Peyer's patch (tissue), 4 donors: Measurements from ENCODE around the gene PYGO1. TPM values are rescaled to one million over a fixed set of nuclear protein-coding genes. Genes with fewer than 3 reads are reported as not detected.

Experiments
- DNase-seq, 3 donors: peaks; one replicate each; pipeline ENCODE4 v3.0.0-alpha.2; 2017 to 2019
- H3K27ac ChIP-seq, 4 donors: fragments of 200-600 bp; sonication (generic); one replicate each; pipeline ENCODE4 v1.5.1; 2016 to 2019
- H3K27me3 ChIP-seq, 2 donors: fragments of 200-600 bp; sonication (generic); one replicate each; pipeline ENCODE4 v1.5.1; 2019
- H3K36me3 ChIP-seq, 3 donors: fragments of 200-600 bp; sonication (generic); one replicate each; pipeline ENCODE4 v1.5.1; 2016 to 2019
- H3K4me1 ChIP-seq, 4 donors: fragments of 200-600 bp; sonication (generic); one replicate each; pipeline ENCODE4 v1.5.1; 2016 to 2019
- H3K4me3 ChIP-seq, 4 donors: fragments of 200-600 bp; sonication (generic); 1 replicate in 3 of 4; 2 replicates in 1 of 4; pipeline ENCODE4 v1.5.1; 2016 to 2019; ENCODE audit warnings: mild to moderate bottlenecking in 1 of 4
- H3K9me3 ChIP-seq, 4 donors: fragments of 200-600 bp; sonication (generic); one replicate each; pipeline ENCODE4 v1.5.1; 2016 to 2019; ENCODE audit warnings: mild to moderate bottlenecking in 1 of 4
- POLR2A ChIP-seq, 2 donors: fragments of 450-650 bp; IDR thresholded peaks; one replicate each; pipeline ENCODE4 v1.5.1; 2017; ENCODE audit warnings: antibody characterized with exemption in 2 of 2, mild to moderate bottlenecking in 2 of 2, moderate library complexity in 2 of 2
- total RNA-seq, 4 donors: library from RNA; depleted of rRNA; stranded (reverse); fragments of >200 nt; gene quantifications; one replicate each; pipeline ENCODE4 v1.1.0, GENCODE V29; 2016
- TF ChIP-seq, protein P1 (sequence below), 6 experiments: fragments of 450-650 bp in 4 of 6; fragments of 200-600 bp in 2 of 6; sonication (generic) in 1 of 6; IDR thresholded peaks; one replicate each; pipeline ENCODE4 v1.5.1; 2017 to 2019; ENCODE audit warnings: antibody characterized with exemption in 6 of 6, mild to moderate bottlenecking in 3 of 6, moderate library complexity in 1 of 6

The PYGO1 gene
- 1 to 10 TPM in 1 of 4 donors, under 1 TPM in 3; 0.35 to 2.5 (median 0.76) TPM for total RNA-seq

- peaks cover 0 to 6% of the 10 kb centered on the region in 2 donors for H3K27me3 ChIP-seq
- no peaks in the 10 kb centered on the region for H3K36me3 ChIP-seq
- H3K4me3 ChIP-seq: peak within 1 kb of the TSS; percentile 38 to 62 (median 50)
- TF ChIP-seq, protein P1, sequence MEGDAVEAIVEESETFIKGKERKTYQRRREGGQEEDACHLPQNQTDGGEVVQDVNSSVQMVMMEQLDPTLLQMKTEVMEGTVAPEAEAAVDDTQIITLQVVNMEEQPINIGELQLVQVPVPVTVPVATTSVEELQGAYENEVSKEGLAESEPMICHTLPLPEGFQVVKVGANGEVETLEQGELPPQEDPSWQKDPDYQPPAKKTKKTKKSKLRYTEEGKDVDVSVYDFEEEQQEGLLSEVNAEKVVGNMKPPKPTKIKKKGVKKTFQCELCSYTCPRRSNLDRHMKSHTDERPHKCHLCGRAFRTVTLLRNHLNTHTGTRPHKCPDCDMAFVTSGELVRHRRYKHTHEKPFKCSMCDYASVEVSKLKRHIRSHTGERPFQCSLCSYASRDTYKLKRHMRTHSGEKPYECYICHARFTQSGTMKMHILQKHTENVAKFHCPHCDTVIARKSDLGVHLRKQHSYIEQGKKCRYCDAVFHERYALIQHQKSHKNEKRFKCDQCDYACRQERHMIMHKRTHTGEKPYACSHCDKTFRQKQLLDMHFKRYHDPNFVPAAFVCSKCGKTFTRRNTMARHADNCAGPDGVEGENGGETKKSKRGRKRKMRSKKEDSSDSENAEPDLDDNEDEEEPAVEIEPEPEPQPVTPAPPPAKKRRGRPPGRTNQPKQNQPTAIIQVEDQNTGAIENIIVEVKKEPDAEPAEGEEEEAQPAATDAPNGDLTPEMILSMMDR (IDR thresholded peaks at IDR 0.05): no peak
- TF ChIP-seq POLR2A (IDR thresholded peaks at IDR 0.05): no peak
- H3K9me3 ChIP-seq: no peaks in the 10 kb centered on the region
- peak in 1 of 3 donors; percentile 63 for DNase-seq
- H3K27ac ChIP-seq: peak within 1 kb of the TSS; percentile 42 to 82 (median 55)
- H3K4me1 ChIP-seq: no peaks in the 10 kb centered on the region
Measured at GRCh38 chr15:55588070-55588814, at the start of gene PYGO1. Gene PYGO1, minus strand, starts transcription at chr15:55588345. Its CDS starts 462 bp downstream, at chr15:55587883.

DNA sequence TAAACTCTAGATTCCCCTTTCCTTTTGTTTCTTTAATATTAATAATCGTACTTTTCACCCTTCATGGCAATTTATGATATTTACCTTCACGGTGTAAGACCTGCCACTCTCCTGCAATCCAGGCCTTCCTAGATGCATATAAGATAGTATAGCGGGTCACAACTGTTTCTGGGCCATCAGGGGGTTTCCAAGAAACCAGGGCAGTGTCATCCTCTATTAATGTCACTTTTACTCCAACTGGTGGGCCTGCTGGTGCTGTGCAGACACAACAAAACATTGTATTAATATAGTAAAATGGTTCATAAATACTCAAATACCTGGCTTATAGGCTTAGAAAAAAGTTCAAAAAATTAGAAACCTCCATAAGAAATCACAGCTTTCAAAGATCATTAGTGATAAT, 48.9 kb upstream of the PYGO1 start:
- H3K4me1 ChIP-seq: no peaks in the 10 kb centered on the region
- TF ChIP-seq POLR2A (IDR thresholded peaks at IDR 0.05): no peak
- TF ChIP-seq, protein P1 (IDR thresholded peaks at IDR 0.05): no peak
- no peak for DNase-seq

GRCh38 chr15:55633731-55634130, 45.6 kb upstream of the PYGO1 start:
- no peak overlapping the region for H3K27ac ChIP-seq
- no peak overlapping the region for H3K4me3 ChIP-seq
- H3K36me3 ChIP-seq: no peaks in the 10 kb centered on the region
- H3K27me3 ChIP-seq: no peaks in the 10 kb centered on the region
- H3K9me3 ChIP-seq: no peaks in the 10 kb centered on the region
- no peak for TF ChIP-seq POLR2A (IDR thresholded peaks at IDR 0.05)
- TF ChIP-seq, protein P1 (IDR thresholded peaks at IDR 0.05): no peak
- H3K4me1 ChIP-seq: no peaks in the 10 kb centered on the region
- no peak for DNase-seq

More for the DNA sequence above, 48.9 kb upstream of the PYGO1 start:
- Histone ChIP-seq H3K27me3 (no peaks in the 10 kb centered on the region), H3K9me3 (no peaks in the 10 kb centered on the region), H3K4me3 (no peak overlapping the region), H3K27ac (no peak overlapping the region), H3K36me3 (no peaks in the 10 kb centered on the region)

GRCh38 chr15:55632434-55632833, 44.3 kb upstream of the PYGO1 start:
- no peak for DNase-seq
- TF ChIP-seq, protein P1 (IDR thresholded peaks at IDR 0.05): no peak
- no peak for TF ChIP-seq POLR2A (IDR thresholded peaks at IDR 0.05)
- H3K4me1 ChIP-seq: no peaks in the 10 kb centered on the region
- no peaks in the 10 kb centered on the region for H3K36me3 ChIP-seq
- no peak overlapping the region for H3K27ac ChIP-seq
- no peaks in the 10 kb centered on the region for H3K9me3 ChIP-seq
- H3K27me3 ChIP-seq: no peaks in the 10 kb centered on the region
- H3K4me3 ChIP-seq: no peak overlapping the region

DNA sequence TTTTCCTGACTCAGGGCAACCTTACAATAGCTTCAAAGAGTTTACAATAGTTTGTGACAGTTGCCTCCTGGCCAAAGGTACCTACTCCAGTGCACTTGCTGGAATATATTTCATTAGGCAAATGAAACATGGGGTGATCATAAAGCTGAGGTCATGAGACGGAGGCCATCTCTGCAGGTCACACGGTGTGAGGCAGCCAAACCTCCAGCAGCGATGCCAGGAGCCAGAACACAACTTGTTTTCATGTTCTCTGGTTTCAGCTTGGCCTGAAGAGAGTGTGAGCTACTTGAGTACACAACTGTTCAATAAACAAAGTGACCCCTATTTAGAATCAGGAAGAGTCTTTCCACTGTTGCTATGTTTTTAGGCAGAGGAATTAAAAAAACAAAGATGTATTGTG, 42.7 kb upstream of the PYGO1 start:
- H3K27ac ChIP-seq: no peak overlapping the region
- DNase-seq: no peak

More for the DNA sequence above, 42.7 kb upstream of the PYGO1 start:
- Histone ChIP-seq H3K36me3 (no peaks in the 10 kb centered on the region), H3K9me3 (no peaks in the 10 kb centered on the region), H3K27me3 (no peaks in the 10 kb centered on the region), H3K4me1 (no peaks in the 10 kb centered on the region), H3K4me3 (no peak overlapping the region)
- TF ChIP-seq, protein P1 (IDR thresholded peaks at IDR 0.05): no peak
- no peak for TF ChIP-seq POLR2A (IDR thresholded peaks at IDR 0.05)
